GM18519 (cell line): ENCODE measurements around the gene LNX1.

Experiments used
- ATAC-seq: cut with Tn5 transposase; IDR thresholded peaks from one replicate; pipeline ENCODE4 v1.9.1; 2021; ENCODE audit warnings: mild to moderate bottlenecking, moderate library complexity; ENCODE audit not compliant: unreplicated experiment, low FRiP score

The LNX1 gene

GRCh38 chr4:53541577-53542206, 49.6 kb downstream of the LNX1 start:
- ATAC-seq = no peak

GRCh38 chr4:53538756-53539155, 52.5 kb downstream of the LNX1 start:
- no peak for ATAC-seq

GRCh38 chr4:53537606-53538005, 53.7 kb downstream of the LNX1 start:
- ATAC-seq = no peak

GRCh38 chr4:53536328-53536727, 55.0 kb downstream of the LNX1 start:
- ATAC-seq = no peak

- ATAC-seq = no peak
Measured at GRCh38 chr4:53535567-53535966, 55.7 kb downstream of the LNX1 start.

- no peak for ATAC-seq
Measured at GRCh38 chr4:53534684-53535083, 56.6 kb downstream of the LNX1 start.

- ATAC-seq = no peak
Measured at GRCh38 chr4:53532521-53532920, 58.8 kb downstream of the LNX1 start.

- ATAC-seq = no peak
Measured at GRCh38 chr4:53531585-53532224, 59.6 kb downstream of the LNX1 start.

- ATAC-seq = no peak
Measured at GRCh38 chr4:53529025-53529424, 62.3 kb downstream of the LNX1 start.

- ATAC-seq = no peak
Measured at GRCh38 chr4:53527930-53528329, 63.4 kb downstream of the LNX1 start.

- no peak for ATAC-seq
Measured at GRCh38 chr4:53527326-53527725, 64.0 kb downstream of the LNX1 start.

- ATAC-seq = no peak
Measured at GRCh38 chr4:53522334-53522733, 69.0 kb downstream of the LNX1 start.

- no peak for ATAC-seq
Measured at GRCh38 chr4:53520116-53520515, 71.2 kb downstream of the LNX1 start.

GRCh38 chr4:53518807-53519206, 72.5 kb downstream of the LNX1 start:
- no peak for ATAC-seq

GRCh38 chr4:53515076-53515475, 76.2 kb downstream of the LNX1 start:
- ATAC-seq = no peak

- ATAC-seq = no peak
Measured at GRCh38 chr4:53514509-53514908, 76.8 kb downstream of the LNX1 start.

- no peak for ATAC-seq
Measured at GRCh38 chr4:53512608-53513007, 78.7 kb downstream of the LNX1 start.

GRCh38 chr4:53511014-53511413, 80.3 kb downstream of the LNX1 start:
- no peak for ATAC-seq

- ATAC-seq = no peak
Measured at GRCh38 chr4:53510321-53510720, 81.0 kb downstream of the LNX1 start.

GRCh38 chr4:53508446-53508845, 82.8 kb downstream of the LNX1 start:
- ATAC-seq = no peak

- ATAC-seq = no peak
Measured at GRCh38 chr4:53507671-53508286, 83.5 kb downstream of the LNX1 start.

GRCh38 chr4:53507058-53507457, 84.2 kb downstream of the LNX1 start:
- ATAC-seq = no peak
